ENCODE results near the gene FCN1.

Gene FCN1

GRCh38 chr9:134889386-134890154, 28.1 kb downstream of the FCN1 start:
- DNase-seq: no peak

- no peak for DNase-seq
Measured at GRCh38 chr9:134888603-134889190, 29.0 kb downstream of the FCN1 start.

- DNase-seq: peak; percentile 11 to 20
Measured at GRCh38 chr9:134887686-134888602, 29.8 kb downstream of the FCN1 start.

DNA sequence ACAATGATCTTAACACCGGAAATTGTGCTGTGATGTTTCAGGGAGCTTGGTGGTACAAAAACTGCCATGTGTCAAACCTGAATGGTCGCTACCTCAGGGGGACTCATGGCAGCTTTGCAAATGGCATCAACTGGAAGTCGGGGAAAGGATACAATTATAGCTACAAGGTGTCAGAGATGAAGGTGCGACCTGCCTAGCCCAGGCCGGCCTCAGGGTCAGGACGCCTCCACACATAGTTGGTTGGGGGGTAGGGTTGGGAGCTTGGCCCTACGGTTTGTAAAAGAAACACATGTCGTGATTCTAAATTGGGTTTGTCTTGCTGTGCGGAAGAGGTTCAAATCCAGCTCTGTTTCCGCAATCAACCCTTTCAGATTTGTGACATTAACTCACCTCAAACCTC, 30.5 kb downstream of the FCN1 start:
- no peak for DNase-seq

- no peak for DNase-seq
Measured at GRCh38 chr9:134886413-134886913, 31.2 kb downstream of the FCN1 start.

- no peak for DNase-seq
Measured at GRCh38 chr9:134885679-134886412, 31.9 kb downstream of the FCN1 start.

GRCh38 chr9:134885001-134885678, 32.6 kb downstream of the FCN1 start:
- no peak for DNase-seq

- no peak for DNase-seq
Measured at GRCh38 chr9:134884492-134884891, 33.2 kb downstream of the FCN1 start.

- no peak for DNase-seq
Measured at GRCh38 chr9:134883040-134883782, 34.5 kb downstream of the FCN1 start.

DNA sequence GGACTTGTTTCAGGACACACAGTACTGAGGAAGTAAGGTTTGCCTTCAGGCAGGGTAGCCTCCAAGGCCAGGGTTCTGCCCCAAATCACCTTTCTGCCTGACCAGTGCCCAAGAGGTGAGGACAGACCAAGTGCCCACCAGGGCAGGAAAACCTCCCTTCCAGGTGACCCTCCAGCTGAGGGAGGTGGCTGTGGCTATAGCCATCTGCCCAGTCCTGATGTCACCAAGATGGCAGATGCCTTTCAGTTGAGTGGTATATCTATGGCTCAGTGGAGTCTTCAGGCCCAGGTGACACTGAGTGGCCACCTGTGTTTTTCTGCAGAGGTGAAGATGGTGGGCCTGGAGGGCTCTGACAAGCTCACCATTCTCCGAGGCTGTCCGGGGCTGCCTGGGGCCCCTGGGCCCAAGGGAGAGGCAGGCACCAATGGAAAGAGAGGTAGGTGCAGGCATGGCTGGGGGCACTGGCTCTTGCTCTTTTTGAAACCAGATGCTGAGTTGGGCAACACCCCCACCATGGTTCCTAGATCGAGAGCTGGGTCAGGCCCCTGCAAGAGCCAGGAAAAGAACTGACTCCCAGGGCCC, 35.4 kb downstream of the FCN1 start:
- DNase-seq: no peak

DNA sequence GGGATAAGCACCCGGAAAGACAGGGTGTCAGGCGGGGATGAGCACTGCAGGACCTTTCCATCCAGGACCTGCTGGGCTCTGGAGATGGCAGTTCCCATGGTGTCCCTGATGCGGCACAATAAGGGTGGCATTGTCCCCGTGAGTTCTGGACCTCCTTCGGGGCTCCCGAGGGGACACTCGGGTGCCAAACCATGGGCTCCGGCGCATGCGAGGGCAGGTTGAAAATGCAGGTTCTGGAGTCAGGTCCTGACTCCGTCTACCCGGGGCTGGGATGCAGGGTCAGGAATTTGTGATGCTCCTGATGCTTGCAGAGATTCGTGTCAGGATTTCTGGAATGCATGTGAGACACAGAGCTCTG, 36.4 kb downstream of the FCN1 start:
- no peak for DNase-seq

- DNase-seq: no peak
Measured at GRCh38 chr9:134880484-134881312, 37.0 kb downstream of the FCN1 start, which contains the start of gene FCN2. FCN2 (plus strand) TSS chr9:134880810; CDS start chr9:134880822, 12 bp downstream.

DNA sequence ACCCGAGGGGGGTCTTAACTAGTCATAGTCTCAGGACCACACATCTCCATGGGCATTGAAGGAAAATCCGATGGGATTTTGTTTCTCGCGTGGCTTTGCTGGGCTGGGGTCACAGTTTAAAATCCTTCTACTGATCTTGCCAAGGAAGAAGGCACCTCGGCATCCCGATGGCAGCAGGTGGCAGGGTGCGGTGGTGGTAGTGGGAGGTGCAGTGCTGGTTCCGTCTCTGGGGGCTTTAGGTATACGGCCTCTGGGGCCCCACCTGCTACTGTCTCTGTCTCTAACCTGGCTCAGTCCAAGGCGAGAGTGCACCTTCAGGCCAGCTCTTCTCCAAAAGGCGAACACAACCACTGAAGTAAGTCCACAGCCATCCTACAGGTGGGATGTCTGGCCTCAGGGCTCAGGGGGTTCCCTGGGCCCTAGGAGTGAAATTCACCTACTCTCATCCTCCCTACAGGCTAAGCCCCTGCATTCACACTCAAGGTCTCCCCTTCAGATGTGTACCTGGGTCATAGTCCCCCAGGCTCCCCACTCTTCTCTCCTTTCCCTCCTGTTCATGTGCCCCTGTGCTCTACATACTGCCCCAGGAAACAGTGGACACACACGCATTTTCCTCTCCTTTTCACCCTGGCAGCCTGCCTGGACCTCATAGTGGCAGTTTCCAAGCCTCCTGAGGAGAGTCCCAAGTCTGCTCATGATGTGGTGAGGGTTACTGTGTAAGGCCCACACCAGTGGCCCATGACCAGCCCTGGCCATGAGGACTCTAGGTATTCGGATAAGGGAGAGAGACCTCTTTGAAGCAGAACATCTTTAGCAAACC, 37.8 kb downstream of the FCN1 start:
- no peak for DNase-seq

DNA sequence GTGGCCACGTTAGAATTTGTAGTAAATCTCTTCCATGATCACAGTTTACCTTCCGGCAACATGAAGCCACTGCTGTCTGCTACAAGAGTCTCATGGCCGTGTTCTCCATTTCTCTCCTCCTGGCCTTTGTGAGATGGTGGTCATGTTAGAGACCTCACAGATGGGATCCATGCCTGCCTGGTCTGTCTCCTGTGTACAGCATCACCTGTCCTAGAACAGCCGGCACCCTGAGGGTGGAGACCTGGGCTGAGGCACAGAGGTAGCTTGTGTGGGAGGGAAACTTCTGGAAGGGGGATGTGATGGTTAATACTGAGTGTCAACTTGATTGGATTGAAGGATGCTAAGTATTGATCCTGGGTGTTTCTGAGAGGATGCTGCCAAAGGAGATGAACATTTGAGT, 40.2 kb downstream of the FCN1 start:
- DNase-seq: no peak

DNA sequence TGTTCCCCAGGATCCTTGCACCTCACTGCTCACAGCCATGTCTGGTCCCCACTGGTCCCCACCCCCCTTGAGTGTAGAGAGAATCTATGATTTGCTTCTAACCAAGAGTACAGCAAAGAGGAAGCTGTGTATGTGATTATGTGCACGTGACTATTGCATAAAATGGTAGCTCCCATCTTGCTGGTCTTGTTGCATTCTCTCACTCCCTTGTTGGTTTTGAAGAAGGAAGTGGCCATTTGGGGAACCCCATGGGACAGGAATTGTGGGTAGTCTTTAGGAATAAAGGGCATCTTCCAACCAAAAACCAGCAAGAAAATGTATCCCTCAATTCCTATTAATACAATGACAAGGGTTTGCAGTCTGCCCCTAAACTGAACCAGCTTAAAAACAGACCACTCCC, 42.3 kb downstream of the FCN1 start:
- DNase-seq: peak; percentile 59 to 62

DNA sequence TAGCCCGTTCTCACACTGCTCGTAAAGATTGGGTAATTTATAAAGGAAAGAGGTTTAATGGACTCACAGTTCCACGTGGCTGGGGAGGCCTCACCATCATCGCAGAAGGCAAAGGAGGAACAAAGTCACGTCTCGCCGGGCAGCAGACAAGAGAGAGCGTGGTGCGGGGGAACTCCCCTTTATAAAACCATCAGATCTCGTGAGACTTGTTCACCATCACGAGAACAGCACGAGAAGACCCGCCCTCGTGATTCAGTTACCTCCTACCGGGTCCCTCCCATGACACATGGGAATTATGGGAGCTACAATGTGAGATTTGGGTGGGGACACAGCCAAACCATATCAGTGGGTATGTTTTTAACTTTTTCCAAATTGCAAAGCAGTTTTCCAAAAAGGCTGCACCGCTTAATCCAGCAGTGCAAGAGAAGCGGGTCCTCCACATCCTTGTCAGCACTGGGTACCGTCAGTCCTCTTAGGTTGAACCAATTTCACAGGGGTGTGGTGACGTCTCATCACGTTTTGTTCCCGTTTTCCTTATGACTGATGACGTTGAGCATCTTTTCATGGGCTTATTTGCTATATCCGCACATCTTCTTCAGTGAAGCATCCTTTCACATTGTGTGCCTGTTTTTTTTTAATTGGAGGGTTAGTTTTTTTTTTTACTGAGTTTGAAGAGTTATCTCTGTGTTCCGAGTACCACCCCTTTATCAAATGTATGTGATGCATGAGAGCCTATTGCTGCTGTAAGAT, 45.1 kb downstream of the FCN1 start:
- no peak for DNase-seq

DNA sequence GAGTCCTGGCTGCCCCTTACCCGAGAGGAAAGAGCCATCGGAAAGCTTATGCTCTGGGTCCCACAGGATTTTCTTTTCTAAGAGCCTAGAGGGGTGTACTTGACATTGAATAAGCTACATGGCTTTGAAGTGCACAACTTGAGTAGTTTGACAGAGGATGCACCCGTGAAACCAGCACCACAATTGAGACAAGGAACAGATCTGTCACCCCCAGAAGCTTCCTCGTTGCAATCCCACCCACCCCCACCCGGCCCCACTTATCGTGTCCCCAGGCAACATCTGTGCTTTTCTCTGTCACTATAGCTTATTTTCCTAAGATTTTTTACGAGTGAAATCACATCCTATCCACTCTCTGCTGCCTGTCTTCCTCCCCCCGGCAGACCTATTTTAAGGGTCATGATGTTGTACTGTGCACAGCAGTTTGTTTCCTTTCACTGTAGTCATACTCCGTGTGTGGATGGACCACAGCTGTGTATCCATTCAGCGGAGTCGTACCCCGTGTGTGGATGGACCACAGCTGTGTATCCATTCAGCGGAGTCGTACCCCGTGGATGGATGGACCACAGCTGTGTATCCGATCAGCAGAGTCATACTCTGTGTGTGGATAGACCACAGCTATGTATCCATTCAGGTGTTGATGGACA, 45.9 kb downstream of the FCN1 start:
- no peak for DNase-seq

Measured in inflammatory macrophage treated with lipopolysaccharide for 1 hour (primary cell).